Measurements from ENCODE around the gene EBF3.

EBF3 gene

DNA sequence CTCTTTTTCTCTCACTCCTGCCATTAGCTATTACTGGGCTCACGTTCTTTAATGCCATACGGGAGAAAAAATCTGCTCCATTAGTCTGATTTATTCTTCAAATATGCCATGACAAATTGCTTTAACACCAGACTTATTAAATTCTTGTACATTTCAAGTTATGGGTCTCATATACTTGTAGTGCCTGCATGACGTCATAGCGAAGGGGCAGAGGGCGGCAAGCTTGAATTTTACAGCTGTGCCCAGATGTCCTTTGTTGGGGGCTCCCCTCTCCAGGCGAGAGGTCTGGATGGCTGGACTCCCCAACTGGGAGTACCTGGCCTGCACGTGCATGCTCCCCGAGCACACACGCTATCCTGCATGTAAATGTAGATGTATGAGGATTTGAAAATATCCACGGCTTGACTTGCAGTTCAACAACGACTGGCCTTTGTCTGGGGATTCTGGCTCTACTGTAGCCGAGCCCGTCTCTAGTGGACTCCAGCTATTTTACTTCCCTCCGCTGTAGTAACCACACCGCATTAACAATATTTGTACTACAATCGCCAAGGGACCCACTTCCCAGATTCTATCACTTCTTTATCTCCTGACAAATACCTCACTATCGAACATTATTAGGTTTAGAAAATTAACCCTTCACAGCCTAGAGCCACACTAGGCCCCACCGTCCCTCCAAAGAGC is 79.5 kb downstream of the EBF3 start:
- Histone ChIP-seq H3K36me3 (ENCODE audit: insufficient read depth, low read depth, low read length) (no peaks in the 10 kb centered on the region), H3K4me1 (ENCODE audit: insufficient read depth, low read length) (no peaks in the 10 kb centered on the region; the same call in 1 of the 2 replicates), H3K27ac (ENCODE audit: low read length) (no peak overlapping the region), H3K9ac (ENCODE audit: low read depth, low read length) (no peak overlapping the region), H3K27me3 (ENCODE audit: insufficient read depth, low read length) (no peaks in the 10 kb centered on the region), H3K4me3 (ENCODE audit: low read length) (no peak overlapping the region), H3K9me3 (ENCODE audit: insufficient read depth, low read depth, low read length) (no peaks in the 10 kb centered on the region)

DNA sequence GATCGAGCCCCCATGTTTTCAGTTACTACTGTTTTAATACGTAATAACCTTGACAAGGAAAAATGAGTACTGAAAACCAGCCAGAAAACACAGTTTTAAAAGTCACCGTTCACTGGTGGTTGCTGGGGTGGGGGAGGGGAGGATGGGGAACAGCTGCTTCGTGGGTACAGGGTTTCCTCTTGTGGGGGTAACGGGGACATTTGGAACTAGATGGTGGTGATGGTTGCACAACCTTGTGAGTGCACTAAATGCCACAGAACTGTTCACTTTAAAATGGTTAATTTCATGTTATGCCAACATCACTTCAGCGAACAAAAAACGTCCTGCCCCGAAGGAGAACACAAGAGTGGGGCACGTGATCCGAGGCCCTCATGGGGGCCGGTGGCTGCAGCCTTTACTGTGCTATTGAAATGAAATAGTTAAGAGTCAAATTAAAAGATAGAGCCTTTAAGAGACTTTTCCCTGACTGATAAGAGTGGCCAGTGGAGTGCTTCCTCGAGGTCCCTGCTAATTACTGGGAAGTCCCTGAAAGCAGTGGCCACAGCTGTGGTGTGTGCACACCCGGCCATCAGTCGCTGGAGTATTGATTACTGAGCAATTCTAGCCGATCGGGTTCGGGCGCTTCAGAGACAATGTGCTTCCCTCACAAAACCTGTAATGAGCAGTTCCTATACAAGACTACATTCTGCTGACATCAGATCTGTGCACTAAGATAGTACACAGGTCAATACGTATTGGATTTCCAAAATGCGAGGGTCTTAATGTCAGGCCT is 80.3 kb downstream of the EBF3 start:
- Histone ChIP-seq H3K4me1 (ENCODE audit: insufficient read depth, low read length) (no peaks in the 10 kb centered on the region), H3K9me3 (ENCODE audit: insufficient read depth, low read depth, low read length) (no peaks in the 10 kb centered on the region), H3K27me3 (ENCODE audit: insufficient read depth, low read length) (no peaks in the 10 kb centered on the region), H3K9ac (ENCODE audit: low read depth, low read length) (no peak overlapping the region), H3K4me3 (ENCODE audit: low read length) (no peak overlapping the region), H3K36me3 (ENCODE audit: insufficient read depth, low read depth, low read length) (no peaks in the 10 kb centered on the region), H3K27ac (ENCODE audit: low read length) (no peak overlapping the region)

GRCh38 chr10:129883029-129883428 is 81.0 kb downstream of the EBF3 start:
- Histone ChIP-seq H3K9me3 (ENCODE audit: insufficient read depth, low read depth, low read length) (no peaks in the 10 kb centered on the region), H3K4me1 (ENCODE audit: insufficient read depth, low read length) (no peaks in the 10 kb centered on the region), H3K27ac (ENCODE audit: low read length) (no peak overlapping the region), H3K27me3 (ENCODE audit: insufficient read depth, low read length) (no peaks in the 10 kb centered on the region), H3K9ac (ENCODE audit: low read depth, low read length) (no peak overlapping the region), H3K36me3 (ENCODE audit: insufficient read depth, low read depth, low read length) (no peaks in the 10 kb centered on the region), H3K4me3 (ENCODE audit: low read length) (no peak overlapping the region)

DNA sequence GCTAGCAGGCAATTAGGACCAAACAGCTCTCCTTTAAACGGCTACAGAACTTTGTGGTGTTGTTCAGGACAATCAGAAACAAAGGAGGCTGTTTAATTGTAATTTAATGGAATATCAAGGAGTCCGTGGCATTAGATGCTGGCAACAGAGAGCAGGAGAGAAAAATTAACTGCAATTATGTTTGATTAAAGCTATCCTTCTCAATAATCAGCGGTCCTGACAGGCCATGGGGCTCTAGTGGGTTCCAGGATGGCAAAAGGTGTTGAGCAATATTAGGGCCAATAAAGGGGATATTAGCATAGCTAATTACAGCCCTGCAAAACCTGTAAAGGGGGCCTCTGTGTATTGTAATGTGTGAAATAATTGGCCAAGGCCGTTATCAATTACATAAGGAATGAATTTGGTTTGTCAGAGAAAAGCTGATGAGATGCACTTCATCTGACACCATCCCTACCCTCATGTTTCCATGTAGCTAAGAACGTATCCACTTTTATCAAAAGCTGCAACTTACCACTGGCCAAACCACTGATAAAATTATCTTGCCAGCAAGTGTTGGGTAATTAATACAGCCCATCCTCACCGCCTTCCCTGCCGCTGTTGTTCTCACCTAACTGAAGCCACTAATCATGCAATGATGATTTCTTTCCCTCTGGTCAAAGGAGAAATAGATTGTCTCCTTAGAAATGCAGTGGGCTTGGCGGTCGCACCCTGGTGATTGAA is 81.6 kb downstream of the EBF3 start:
- Histone ChIP-seq H3K27ac (ENCODE audit: low read length) (no peak overlapping the region), H3K9me3 (ENCODE audit: insufficient read depth, low read depth, low read length) (no peaks in the 10 kb centered on the region), H3K27me3 (ENCODE audit: insufficient read depth, low read length) (no peaks in the 10 kb centered on the region), H3K9ac (ENCODE audit: low read depth, low read length) (no peak overlapping the region), H3K4me1 (ENCODE audit: insufficient read depth, low read length) (no peaks in the 10 kb centered on the region), H3K4me3 (ENCODE audit: low read length) (no peak overlapping the region), H3K36me3 (ENCODE audit: insufficient read depth, low read depth, low read length) (no peaks in the 10 kb centered on the region)

GRCh38 chr10:129881641-129882040 is 82.4 kb downstream of the EBF3 start:
- no peaks in the 10 kb centered on the region for H3K4me1 ChIP-seq (ENCODE audit: insufficient read depth, low read length)
- no peaks in the 10 kb centered on the region for H3K9me3 ChIP-seq (ENCODE audit: insufficient read depth, low read depth, low read length)
- H3K4me3 ChIP-seq (ENCODE audit: low read length): no peak overlapping the region
- no peaks in the 10 kb centered on the region for H3K36me3 ChIP-seq (ENCODE audit: insufficient read depth, low read depth, low read length)
- H3K9ac ChIP-seq (ENCODE audit: low read depth, low read length): no peak overlapping the region
- H3K27me3 ChIP-seq (ENCODE audit: insufficient read depth, low read length): no peaks in the 10 kb centered on the region
- no peak overlapping the region for H3K27ac ChIP-seq (ENCODE audit: low read length)

GRCh38 chr10:129880191-129880870 is 83.7 kb downstream of the EBF3 start:
- Histone ChIP-seq H3K9me3 (ENCODE audit: insufficient read depth, low read depth, low read length) (no peaks in the 10 kb centered on the region), H3K36me3 (ENCODE audit: insufficient read depth, low read depth, low read length) (no peaks in the 10 kb centered on the region), H3K27ac (ENCODE audit: low read length) (no peak overlapping the region), H3K27me3 (ENCODE audit: insufficient read depth, low read length) (no peaks in the 10 kb centered on the region), H3K9ac (ENCODE audit: low read depth, low read length) (no peak overlapping the region), H3K4me3 (ENCODE audit: low read length) (no peak overlapping the region), H3K4me1 (ENCODE audit: insufficient read depth, low read length) (no peaks in the 10 kb centered on the region)

DNA sequence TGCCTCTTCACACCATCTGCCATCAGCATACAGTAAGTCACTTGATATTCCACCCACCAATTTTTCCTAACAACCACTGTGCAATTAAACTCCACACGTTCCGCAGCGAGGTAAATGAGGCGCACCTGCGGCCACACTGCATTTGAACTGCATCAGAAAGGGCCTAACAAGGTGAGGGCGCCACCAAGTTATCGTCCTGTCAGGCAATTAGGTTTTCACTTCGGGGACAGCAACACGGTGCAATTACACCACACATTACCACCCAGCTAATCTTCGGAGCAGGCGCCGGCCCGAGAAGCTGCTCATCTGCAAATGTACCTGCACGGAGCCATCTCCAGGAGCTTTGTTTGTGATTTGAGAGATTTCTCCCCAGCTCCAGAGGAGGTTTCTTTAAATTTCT is 84.4 kb downstream of the EBF3 start:
- Histone ChIP-seq H3K4me3 (ENCODE audit: low read length) (no peak overlapping the region), H3K4me1 (ENCODE audit: insufficient read depth, low read length) (no peaks in the 10 kb centered on the region), H3K36me3 (ENCODE audit: insufficient read depth, low read depth, low read length) (no peaks in the 10 kb centered on the region), H3K27ac (ENCODE audit: low read length) (no peak overlapping the region), H3K27me3 (ENCODE audit: insufficient read depth, low read length) (no peaks in the 10 kb centered on the region), H3K9me3 (ENCODE audit: insufficient read depth, low read depth, low read length) (no peaks in the 10 kb centered on the region), H3K9ac (ENCODE audit: low read depth, low read length) (no peak overlapping the region)

GRCh38 chr10:129878835-129879234 is 85.2 kb downstream of the EBF3 start:
- Histone ChIP-seq H3K36me3 (ENCODE audit: insufficient read depth, low read depth, low read length) (no peaks in the 10 kb centered on the region), H3K4me1 (ENCODE audit: insufficient read depth, low read length) (no peaks in the 10 kb centered on the region), H3K27me3 (ENCODE audit: insufficient read depth, low read length) (no peaks in the 10 kb centered on the region), H3K9ac (ENCODE audit: low read depth, low read length) (no peak overlapping the region), H3K4me3 (ENCODE audit: low read length) (no peak overlapping the region), H3K27ac (ENCODE audit: low read length) (no peak overlapping the region), H3K9me3 (ENCODE audit: insufficient read depth, low read depth, low read length) (no peaks in the 10 kb centered on the region)

- Histone ChIP-seq H3K9me3 (ENCODE audit: insufficient read depth, low read depth, low read length) (no peaks in the 10 kb centered on the region), H3K27ac (ENCODE audit: low read length) (no peak overlapping the region), H3K4me3 (ENCODE audit: low read length) (no peak overlapping the region), H3K27me3 (ENCODE audit: insufficient read depth, low read length) (no peaks in the 10 kb centered on the region), H3K9ac (ENCODE audit: low read depth, low read length) (no peak overlapping the region), H3K36me3 (ENCODE audit: insufficient read depth, low read depth, low read length) (no peaks in the 10 kb centered on the region), H3K4me1 (ENCODE audit: insufficient read depth, low read length) (no peaks in the 10 kb centered on the region)
Measured at GRCh38 chr10:129877773-129878371, 86.2 kb downstream of the EBF3 start.

DNA sequence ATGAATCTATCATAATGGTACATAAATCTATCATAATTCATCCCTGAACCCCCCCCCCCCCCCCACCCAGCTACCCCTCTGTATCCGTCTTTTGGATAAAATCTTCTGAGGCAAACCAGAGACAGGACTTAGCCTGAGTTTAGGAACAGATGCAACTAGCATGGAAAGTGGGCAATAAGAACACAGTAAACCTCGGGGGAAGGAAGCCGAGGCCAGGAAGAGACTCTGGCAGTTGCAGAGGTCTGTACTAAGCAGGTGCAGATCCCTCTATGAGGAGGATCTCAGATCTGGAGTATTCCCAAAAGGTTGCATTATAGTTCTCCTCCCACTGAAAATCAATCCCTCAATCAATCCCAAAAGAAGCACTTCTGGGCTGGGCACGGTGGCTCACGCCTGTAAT is 87.2 kb downstream of the EBF3 start:
- H3K4me1 ChIP-seq (ENCODE audit: insufficient read depth, low read length): no peaks in the 10 kb centered on the region

DNA sequence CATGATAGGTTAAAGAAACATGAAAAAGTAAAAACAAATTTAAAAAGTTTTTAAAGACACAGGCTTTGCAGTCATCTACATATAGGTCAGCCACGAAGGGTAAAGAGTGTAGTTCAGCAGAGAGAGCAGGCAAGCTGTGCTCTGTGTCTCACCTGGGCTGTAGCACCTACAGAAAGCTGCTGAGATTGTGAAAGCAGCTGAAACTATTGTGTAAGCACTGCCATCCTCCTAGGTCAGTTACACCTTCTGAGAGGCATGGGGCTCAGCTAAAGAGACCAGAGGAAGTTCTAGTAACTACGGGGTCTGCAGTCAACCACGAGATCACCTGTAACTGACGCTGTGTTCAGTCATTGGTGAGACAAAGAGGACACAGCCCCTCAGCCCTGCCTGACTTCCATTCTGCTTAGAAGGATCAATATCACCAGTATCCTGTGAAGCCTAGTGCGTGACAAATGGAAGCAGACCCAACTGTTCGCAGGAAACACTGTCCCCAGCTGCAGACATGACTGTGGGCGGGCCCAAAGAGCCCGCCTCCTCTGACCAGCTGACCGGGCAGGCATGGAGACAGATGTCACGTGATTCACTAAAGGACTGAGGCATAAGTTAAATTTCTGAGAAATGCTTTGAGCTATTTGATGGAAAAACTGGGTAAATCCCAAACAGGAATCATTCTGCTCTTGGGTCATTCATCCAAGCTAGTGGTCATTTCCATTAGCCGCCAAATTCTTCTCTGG is 87.9 kb downstream of the EBF3 start:
- peaks cover 2% of the 10 kb centered on the region; the same call in 1 of the 2 replicates for H3K4me1 ChIP-seq (ENCODE audit: insufficient read depth, low read length)
- no peak overlapping the region for H3K27ac ChIP-seq (ENCODE audit: low read length)
- no peaks in the 10 kb centered on the region for H3K27me3 ChIP-seq (ENCODE audit: insufficient read depth, low read length)
- no peak overlapping the region for H3K9ac ChIP-seq (ENCODE audit: low read depth, low read length)
- no peaks in the 10 kb centered on the region for H3K9me3 ChIP-seq (ENCODE audit: insufficient read depth, low read depth, low read length)
- no peak overlapping the region for H3K4me3 ChIP-seq (ENCODE audit: low read length)
- H3K36me3 ChIP-seq (ENCODE audit: insufficient read depth, low read depth, low read length): no peaks in the 10 kb centered on the region

More for the DNA sequence above, 87.2 kb downstream of the EBF3 start:
- no peaks in the 10 kb centered on the region for H3K9me3 ChIP-seq (ENCODE audit: insufficient read depth, low read depth, low read length)
- no peaks in the 10 kb centered on the region for H3K36me3 ChIP-seq (ENCODE audit: insufficient read depth, low read depth, low read length)
- H3K27me3 ChIP-seq (ENCODE audit: insufficient read depth, low read length): no peaks in the 10 kb centered on the region
- H3K9ac ChIP-seq (ENCODE audit: low read depth, low read length): no peak overlapping the region
- H3K27ac ChIP-seq (ENCODE audit: low read length): no peak overlapping the region
- no peak overlapping the region for H3K4me3 ChIP-seq (ENCODE audit: low read length)
